NCI-H187 (cell line): ENCODE measurements around the gene TMEM171.

Experiments used
- DNase-seq, 2 experiments: peaks; one replicate each; lab custom pipeline; 2025; lab: John Stamatoyannopoulos, UW

The TMEM171 gene

GRCh38 chr5:73121119-73121463 lies 716 bp downstream of the TMEM171 start:
- DNase-seq: no peak

GRCh38 chr5:73122875-73123810 lies 2.8 kb downstream of the TMEM171 start:
- no peak for DNase-seq

GRCh38 chr5:73125289-73125688 lies 4.9 kb downstream of the TMEM171 start:
- no peak for DNase-seq

GRCh38 chr5:73126381-73126780 lies 6.0 kb downstream of the TMEM171 start:
- no peak for DNase-seq

- no peak for DNase-seq
Observed at GRCh38 chr5:73126957-73127356, 6.6 kb downstream of the TMEM171 start.

- no peak for DNase-seq
Observed at GRCh38 chr5:73129143-73129542, 8.8 kb downstream of the TMEM171 start.

- no peak for DNase-seq
Observed at GRCh38 chr5:73130811-73131210, 10.4 kb downstream of the TMEM171 start.

- no peak for DNase-seq
Observed at GRCh38 chr5:73131711-73132425, 11.5 kb downstream of the TMEM171 start.

GRCh38 chr5:73132759-73133158 lies 12.4 kb downstream of the TMEM171 start:
- no peak for DNase-seq

- DNase-seq: no peak
Observed at GRCh38 chr5:73135021-73135420, 14.6 kb downstream of the TMEM171 start.

GRCh38 chr5:73135429-73136054 lies 15.2 kb downstream of the TMEM171 start:
- DNase-seq: no peak

GRCh38 chr5:73136055-73136562 lies 15.7 kb downstream of the TMEM171 start:
- DNase-seq: no peak

- no peak for DNase-seq
Observed at GRCh38 chr5:73137563-73138530, 17.5 kb downstream of the TMEM171 start.

GRCh38 chr5:73139485-73139884 lies 19.1 kb downstream of the TMEM171 start:
- DNase-seq: no peak

GRCh38 chr5:73140801-73141200 lies 20.4 kb downstream of the TMEM171 start:
- no peak for DNase-seq

- DNase-seq: no peak
Observed at GRCh38 chr5:73142035-73142434, 21.7 kb downstream of the TMEM171 start.

GRCh38 chr5:73143716-73144115 lies 23.3 kb downstream of the TMEM171 start:
- DNase-seq: no peak

GRCh38 chr5:73149540-73149939 lies 29.2 kb downstream of the TMEM171 start:
- DNase-seq: no peak

GRCh38 chr5:73150876-73151275 lies 30.5 kb downstream of the TMEM171 start:
- DNase-seq: no peak

GRCh38 chr5:73151766-73152410 lies 31.5 kb downstream of the TMEM171 start:
- DNase-seq: no peak
